GM12878 (cell line): ENCODE measurements around the gene MAGIX. TPM values are rescaled to one million over a fixed set of nuclear protein-coding genes. Genes with fewer than 3 reads are reported as not detected.
A peak's percentile ranks its signal among the peaks of the same experiment; 100 is the strongest.

ENCODE experiments used
- ATAC-seq: fragments of 200-7000 bp; cut with Tn5 transposase; 3 replicates; pipeline ENCODE4 v1.9.1; 2020; ENCODE audit warnings: mild to moderate bottlenecking, moderate library complexity
- Bru-seq: library from RNA; stranded (reverse); fragments of 400-500 nt; gene quantifications from one replicate; lab custom pipeline; 2021; lab: Mats Ljungman, UMichigan
- BruChase-seq, 2 experiments: library from RNA; stranded (reverse); fragments of 400-500 nt; gene quantifications; one replicate each; lab custom pipeline; 2021; lab: Mats Ljungman, UMichigan
- BruUV-seq: library from RNA; stranded (reverse); fragments of 400-500 nt; replicated peaks from 2 replicates; lab custom pipeline; 2021; lab: Mats Ljungman, UMichigan
- CTCF ChIA-PET: fragments of 300-600 bp; sonication (Branson Sonifier 250); formaldehyde crosslinking; extraction: SDS; loops from one replicate; lab custom pipeline; 2021; ENCODE audit warnings: inconsistent platforms; lab: Yijun Ruan, JAX
- POLR2A ChIA-PET: fragments of 350-600 bp; formaldehyde crosslinking; extraction: SDS; loops from one replicate; lab custom pipeline; 2021; ENCODE audit warnings: inconsistent platforms; lab: Charles Lee
- RAD21 ChIA-PET: fragments of 300-600 bp; sonication (Branson Sonifier 250); formaldehyde crosslinking; loops from one replicate; lab custom pipeline; 2023; ENCODE audit warnings: antibody characterized with exemption; ENCODE audit not compliant: unreplicated experiment; lab: Charles Lee
- SMC1A ChIA-PET: fragments of 300-600 bp; sonication (Branson Sonifier 250); formaldehyde crosslinking; loops from one replicate; lab custom pipeline; 2023; ENCODE audit not compliant: unreplicated experiment, uncharacterized antibody; lab: Charles Lee
- DNase-seq: peaks from one replicate; pipeline ENCODE4 v3.0.0-alpha.2; 2011; ENCODE audit warnings: low read depth, low spot score
- FAIRE-seq: peaks from 3 replicates; lab custom pipeline; 2011; peaks lifted over from hg19 to GRCh38; lab: Jason Lieb, UNC
- H2AFZ ChIP-seq: 2 replicates; pipeline ENCODE4 v1.6.0; 2011; ENCODE audit warnings: low read depth, low read length, control low read depth; ENCODE audit not compliant: control insufficient read depth
- H3K27ac ChIP-seq: 2 replicates; pipeline ENCODE4 v1.5.1; 2011; ENCODE audit warnings: control low read depth; ENCODE audit not compliant: control insufficient read depth, insufficient read depth
- H3K27me3 ChIP-seq, 2 experiments: replicated peaks in 1 of 2; 2 replicates each; pipeline versions ENCODE4 v1.6.0 to v1.6.1; 2011; ENCODE audit warnings: low read length in 1 of 2; ENCODE audit not compliant: control insufficient read depth in 2 of 2, insufficient read depth in 2 of 2
- H3K36me3 ChIP-seq, 2 experiments: 2 replicates each; pipeline ENCODE4 v1.5.1; 2011; ENCODE audit warnings: low read length in 1 of 2; ENCODE audit not compliant: control insufficient read depth in 2 of 2, insufficient read depth in 2 of 2
- H3K4me1 ChIP-seq: 2 replicates; pipeline ENCODE4 v1.6.1; 2011; ENCODE audit warnings: mild to moderate bottlenecking, low read length, moderate library complexity, mixed read lengths; ENCODE audit not compliant: control insufficient read depth, insufficient read depth
- H3K4me2 ChIP-seq: 2 replicates; pipeline ENCODE4 v1.6.0; 2011; ENCODE audit warnings: control low read depth; ENCODE audit not compliant: control insufficient read depth, insufficient read depth
- H3K4me3 ChIP-seq: fragments of 200-600 bp; sonication (generic); 2 replicates; pipeline ENCODE4 v1.5.1; 2016
- H3K79me2 ChIP-seq: 2 replicates; pipeline ENCODE4 v1.6.0; 2011; ENCODE audit warnings: low read length; ENCODE audit not compliant: control insufficient read depth, insufficient read depth
- H3K9ac ChIP-seq: 2 replicates; pipeline ENCODE4 v1.8.0; 2011; ENCODE audit warnings: low read length, control low read depth, mixed read lengths; ENCODE audit not compliant: control insufficient read depth, insufficient read depth
- H3K9me3 ChIP-seq: replicated peaks from 3 replicates; pipeline ENCODE4 v1.5.1; 2011; ENCODE audit warnings: mild to moderate bottlenecking, low read length; ENCODE audit not compliant: control insufficient read depth, insufficient read depth
- H4K20me1 ChIP-seq: 2 replicates; pipeline ENCODE4 v1.6.0; 2011; ENCODE audit not compliant: control insufficient read depth, insufficient read depth
- CUX1 ChIP-seq: IDR thresholded peaks from 2 replicates; pipeline ENCODE4 v1.6.1; 2012; ENCODE audit warnings: improper control_type of control experiment, low read depth, low read length; ENCODE audit not compliant: insufficient replicate concordance
- EP300 ChIP-seq, 2 experiments: fragments of 150-350 bp in 1 of 2; IDR thresholded peaks; 2 replicates each; pipeline ENCODE4 v1.6.1; 2011 to 2012; ENCODE audit warnings: low read depth in 2 of 2, low read length in 2 of 2, borderline replicate concordance in 1 of 2, improper control_type of control experiment in 1 of 2, inconsistent platforms in 1 of 2; ENCODE audit not compliant: control insufficient read depth in 1 of 2
- HDGF ChIP-seq: fragments of 450-650 bp; IDR thresholded peaks from 2 replicates; pipeline ENCODE4 v1.6.1; 2016; ENCODE audit warnings: antibody characterized with exemption
- IKZF1 ChIP-seq: fragments of 450-650 bp; conservative IDR thresholded peaks from 2 replicates; pipeline ENCODE4 v1.6.1; 2017; ENCODE audit warnings: antibody characterized with exemption, mild to moderate bottlenecking
- MXI1 ChIP-seq: fragments of 150-350 bp; IDR thresholded peaks from 2 replicates; pipeline ENCODE4 v1.6.1; 2011; ENCODE audit warnings: low read depth, mild to moderate bottlenecking, inconsistent platforms, low read length, improper control_type of control experiment
- SMAD1 ChIP-seq: fragments of 450-650 bp; IDR thresholded peaks from 2 replicates; pipeline ENCODE4 v1.6.1; 2018; ENCODE audit warnings: mild to moderate bottlenecking, low read depth; ENCODE audit not compliant: partially characterized antibody
- SP1 ChIP-seq: IDR thresholded peaks from one replicate; pipeline ENCODE4 v1.6.1; 2011; ENCODE audit warnings: low read depth, low read length
- STAT1 ChIP-seq: fragments of 450-650 bp; conservative IDR thresholded peaks from 2 replicates; pipeline ENCODE4 v1.6.1; 2014; ENCODE audit warnings: antibody characterized with exemption, mild to moderate bottlenecking
- TBL1XR1 ChIP-seq: IDR thresholded peaks from 2 replicates; pipeline ENCODE4 v1.6.1; 2012; ENCODE audit warnings: low read depth, low read length, improper control_type of control experiment
- ZNF217 ChIP-seq: fragments of 450-650 bp; IDR thresholded peaks from 2 replicates; pipeline ENCODE4 v1.6.1; 2017; ENCODE audit warnings: antibody characterized with exemption, mild to moderate bottlenecking
- ZNF622 ChIP-seq: fragments of 450-650 bp; IDR thresholded peaks from 2 replicates; pipeline ENCODE4 v1.6.1; 2017; ENCODE audit warnings: mild to moderate bottlenecking, inconsistent platforms
- WGBS: methylation state at CpG from one replicate; pipeline ENCODE4 v1.1.6; 2016; ENCODE audit warnings: low lambda C conversion rate; ENCODE audit not compliant: insufficient replicate concordance, insufficient coverage; ENCODE audit errors: missing lambda C conversion rate; 5-methylcytosine and 5-hydroxymethylcytosine counted together
- in situ Hi-C: fragments of 300-500 bp; cut with MboI; formaldehyde crosslinking; loops from 9 replicates; pipeline ENCODE4 v1.14.3; 2018; ENCODE audit warnings: mixed read lengths
- intact Hi-C: fragments of 100-400 bp; cut with micrococcal nuclease; formaldehyde crosslinking; loops from one replicate; pipeline ENCODE4 v1.14.2; 2022; ENCODE audit not compliant: unreplicated experiment
- long read RNA-seq, 2 experiments: library from polyadenylated mRNA; unstranded; transcript quantifications; one replicate each; pipeline ENCODE4 v2.0.0, GENCODE V29; 2019 to 2020
- polyA minus RNA-seq, 3 experiments: library from RNA; depleted of rRNA, polyadenylated mRNA; stranded (reverse); fragments of >200 nt; gene quantifications; 2 replicates each; pipeline ENCODE4 v1.2.3, GENCODE V29; 2011
- polyA plus RNA-seq, 11 experiments: library from polyadenylated mRNA; depleted of rRNA in 4 of 11; unstranded in 6 of 11; stranded (reverse) in 5 of 11; fragments of >200 nt; fragmentation: Nextera tagmentation in 4 of 11; fragmentation: Illumina TruSeq in 1 of 11; extraction: Ambion mirVana in 4 of 11; extraction: Trizol in 1 of 11; gene quantifications; 1 replicate in 1 of 11; 2 replicates in 10 of 11; pipeline versions ENCODE4 v1.2.1 to v1.2.3, GENCODE V29; 2011 to 2016; ENCODE audit warnings: inconsistent platforms in 2 of 11, missing spikeins in 2 of 11, low read depth in 1 of 11
- total RNA-seq, 4 experiments: library from RNA; depleted of rRNA in 3 of 4; stranded (reverse); fragments of >200 nt in 3 of 4; fragmentation: Illumina TruSeq in 1 of 4; extraction: Trizol in 1 of 4; gene quantifications; 2 replicates each; pipeline versions ENCODE4 v1.2.1 to v1.2.3, GENCODE V29; 2013 to 2021
- TF ChIP-seq, protein P1 (sequence below): fragments of 450-650 bp; conservative IDR thresholded peaks from 2 replicates; pipeline ENCODE4 v1.6.1; 2017; ENCODE audit warnings: mild to moderate bottlenecking, moderate library complexity

Gene MAGIX
- 0.59 and 1.2 TPM in 2 replicates for total RNA-seq (2013; cell fraction: nucleolus; rRNA removed)
- total RNA-seq (2014; rRNA removed) (1.3 and 2.5 TPM in 2 replicates), total RNA-seq (2014; rRNA removed; fragmentation: Illumina TruSeq; extraction: Trizol) (0.09 and 0.18 TPM in 2 replicates), total RNA-seq (2021) (0.66 and 1.3 TPM in 2 replicates), polyA plus RNA-seq (2011; rRNA removed) (0.30 and 0.33 TPM in 2 replicates), polyA plus RNA-seq (2014; fragmentation: Illumina TruSeq; extraction: Trizol) (0.31 TPM in 1 of 2 replicates, not detected in the other), polyA plus RNA-seq (2014; fragmentation: Nextera tagmentation; extraction: Ambion mirVana) (under 1 TPM; 0.03 to 0.09 TPM), polyA plus RNA-seq (2014; rRNA removed) (1.4 and 2.0 TPM in 2 replicates), polyA plus RNA-seq (2016; fragmentation: Nextera tagmentation; extraction: Ambion mirVana) (1 to 10 TPM; 1.4 to 1.8 TPM), polyA minus RNA-seq (2011; rRNA and poly(A)+ RNA removed) (0.66 and 1.2 TPM in 2 replicates), Bru-seq, nascent RNA (percentile 35 among the genes with signal in this experiment), BruChase-seq, experiment 1, labeled RNA remaining after a 6-hour chase (percentile 25 among the genes with signal in this experiment), BruChase-seq, experiment 2, labeled RNA remaining after a 2-hour chase (percentile 33 among the genes with signal in this experiment)
- 0.18 TPM for polyA plus RNA-seq (2011; ENCODE audit: low read depth)
- 0.96 and 1.1 TPM in 2 replicates for polyA plus RNA-seq (2011; cell fraction: cytosol; rRNA removed)
- polyA plus RNA-seq (2011; cell fraction: nucleus; rRNA removed) = 0.81 and 1.1 TPM in 2 replicates
- polyA plus RNA-seq (2012) = 0.44 and 0.54 TPM in 2 replicates
- polyA minus RNA-seq (2011; cell fraction: cytosol; rRNA and poly(A)+ RNA removed) = 0.40 TPM in 1 of 2 replicates, not detected in the other
- polyA minus RNA-seq (2011; cell fraction: nucleus; rRNA and poly(A)+ RNA removed) = 1.3 and 1.6 TPM in 2 replicates
- long read RNA-seq, experiment 1, partial matches to known transcripts = 1 of 1 reads
- long read RNA-seq, experiment 1, other reads (novel, unspliced or antisense) = 0 of 1 reads
- long read RNA-seq, experiment 2 = 0 reads

DNA sequence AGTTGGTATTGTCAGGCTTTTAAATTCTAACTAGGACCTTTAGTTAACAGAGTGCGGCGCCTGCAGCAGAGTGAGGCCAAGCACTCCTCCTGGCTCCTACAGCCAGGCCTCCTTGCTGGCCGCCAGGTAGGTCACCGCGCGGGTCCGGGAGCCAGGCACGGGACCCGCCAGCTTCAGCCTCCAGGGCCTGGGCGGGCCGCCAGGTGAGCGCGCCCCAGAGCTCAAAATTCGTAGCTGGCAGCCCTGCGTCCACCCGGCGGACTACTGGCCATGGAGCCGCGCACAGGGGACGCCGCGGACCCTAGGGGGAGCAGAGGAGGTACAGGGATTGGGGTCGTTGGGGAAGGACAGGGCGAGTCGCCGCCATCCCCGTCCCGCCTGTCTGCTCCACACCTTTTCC is at the start of gene MAGIX:
TSS of gene MAGIX (plus strand) at position 139 of the 400 bp plus-strand sequence. CDS start at position 271, 132 bp downstream.
- no peak within 1 kb of the TSS for H3K27ac ChIP-seq
- H3K27me3 ChIP-seq = no peaks in the 10 kb centered on the region
- RAD21 ChIA-PET = no interaction called here
- H3K79me2 ChIP-seq = no peaks in the 10 kb centered on the region
- no peak within 1 kb of the TSS; the same call in 1 of the 2 replicates for H3K9ac ChIP-seq
- DNase-seq (no peak), ATAC-seq (no peak), FAIRE-seq (no peak)
- H3K4me3 ChIP-seq = no peak within 1 kb of the TSS; the same call in 1 of the 2 replicates
- 0 out of 2 replicates have a peak within 1 kb of the TSS, but pooled peaks have one; percentile 11 for H3K4me2 ChIP-seq
- no peaks in the 10 kb centered on the region for H4K20me1 ChIP-seq
- POLR2A ChIA-PET = no interaction called here
- H2AFZ ChIP-seq = peak within 1 kb of the TSS; percentile 9
- SMC1A ChIA-PET = no interaction called here
- CTCF ChIA-PET = interaction anchor here (1.5 kb wide), 1 partner anchor 17 kb away, joined by 5 read pairs; no protein-coding TSS in a partner anchor
- no TSS peak for BruUV-seq
- WGBS = 89% methylated on average over 26 of the region's 28 CpGs
- no peaks in the 10 kb centered on the region for H3K36me3 ChIP-seq
- no peaks in the 10 kb centered on the region; the same call in 2 of the 3 replicates for H3K9me3 ChIP-seq
- no peaks in the 10 kb centered on the region; the same call in 1 of the 2 replicates for H3K4me1 ChIP-seq
- intact Hi-C loops = no loop called here
- in situ Hi-C loops = no loop called here
- TF ChIP-seq ZNF217 (no peak), STAT1 (no peak), SMAD1 (no peak), SP1 (no peak), IKZF1 (no peak), TBL1XR1 (no peak), MXI1 (no peak), HDGF (no peak), EP300 (IDR thresholded peaks at IDR 0.05; ENCODE audit: borderline replicate concordance in 1 of 2, control insufficient read depth in 1 of 2, low read depth in 2 of 2, low read length in 2 of 2) (no peak), ZNF622 (no peak), CUX1 (no peak)
- TF ChIP-seq, protein P1, sequence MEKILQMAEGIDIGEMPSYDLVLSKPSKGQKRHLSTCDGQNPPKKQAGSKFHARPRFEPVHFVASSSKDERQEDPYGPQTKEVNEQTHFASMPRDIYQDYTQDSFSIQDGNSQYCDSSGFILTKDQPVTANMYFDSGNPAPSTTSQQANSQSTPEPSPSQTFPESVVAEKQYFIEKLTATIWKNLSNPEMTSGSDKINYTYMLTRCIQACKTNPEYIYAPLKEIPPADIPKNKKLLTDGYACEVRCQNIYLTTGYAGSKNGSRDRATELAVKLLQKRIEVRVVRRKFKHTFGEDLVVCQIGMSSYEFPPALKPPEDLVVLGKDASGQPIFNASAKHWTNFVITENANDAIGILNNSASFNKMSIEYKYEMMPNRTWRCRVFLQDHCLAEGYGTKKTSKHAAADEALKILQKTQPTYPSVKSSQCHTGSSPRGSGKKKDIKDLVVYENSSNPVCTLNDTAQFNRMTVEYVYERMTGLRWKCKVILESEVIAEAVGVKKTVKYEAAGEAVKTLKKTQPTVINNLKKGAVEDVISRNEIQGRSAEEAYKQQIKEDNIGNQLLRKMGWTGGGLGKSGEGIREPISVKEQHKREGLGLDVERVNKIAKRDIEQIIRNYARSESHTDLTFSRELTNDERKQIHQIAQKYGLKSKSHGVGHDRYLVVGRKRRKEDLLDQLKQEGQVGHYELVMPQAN = no peak
